Suprapubic skin (tissue), 4 donors: ENCODE results near the gene PHACTR1. TPM values are rescaled to one million over a fixed set of nuclear protein-coding genes. Genes with fewer than 3 reads are reported as not detected.
"Not testable (repeated sequence)": the region's sequence is repeated elsewhere in the genome, so short reads cannot be mapped to it uniquely, and the experiment has no call there.

Experiments
- DNase-seq, 2 donors: peaks; one replicate each; pipeline ENCODE4 v3.0.0-alpha.2; 2019; ENCODE audit warnings: low spot score in 2 of 2
- H3K27ac ChIP-seq: fragments of 200-600 bp; sonication (generic); one replicate; pipeline ENCODE4 v1.5.1; 2019
- H3K27me3 ChIP-seq: fragments of 200-600 bp; sonication (generic); one replicate; pipeline ENCODE4 v1.5.1; 2019
- H3K36me3 ChIP-seq: fragments of 200-600 bp; sonication (generic); one replicate; pipeline ENCODE4 v1.5.1; 2019
- H3K4me1 ChIP-seq: fragments of 200-600 bp; sonication (generic); one replicate; pipeline ENCODE4 v1.5.1; 2019
- H3K4me3 ChIP-seq: fragments of 200-600 bp; sonication (generic); one replicate; pipeline ENCODE4 v1.5.1; 2019; ENCODE audit warnings: mild to moderate bottlenecking
- H3K9me3 ChIP-seq: fragments of 200-600 bp; sonication (generic); one replicate; pipeline ENCODE4 v1.5.1; 2019
- CTCF ChIP-seq, 2 donors: fragments of 200-600 bp in 1 of 2; fragments of 450-650 bp in 1 of 2; sonication (generic) in 1 of 2; IDR thresholded peaks; one replicate each; pipeline ENCODE4 v1.5.1; 2016 to 2019; ENCODE audit warnings: antibody characterized with exemption in 2 of 2, mild to moderate bottlenecking in 1 of 2, moderate library complexity in 1 of 2
- EP300 ChIP-seq: sonication (generic); formaldehyde crosslinking; IDR thresholded peaks from one replicate; pipeline ENCODE4 v1.6.1; 2017; ENCODE audit warnings: antibody characterized with exemption
- POLR2A ChIP-seq, 2 donors: fragments of 450-650 bp; IDR thresholded peaks; one replicate each; pipeline ENCODE4 v1.6.1; 2017; ENCODE audit warnings: antibody characterized with exemption in 2 of 2, mild to moderate bottlenecking in 2 of 2, moderate library complexity in 2 of 2
- POLR2AphosphoS5 ChIP-seq, 3 donors: sonication (generic); formaldehyde crosslinking; IDR thresholded peaks; one replicate each; pipeline ENCODE4 v1.6.1; 2017; ENCODE audit warnings: antibody characterized with exemption in 3 of 3
- WGBS: methylation state at CpG from one replicate; pipeline ENCODE4 v1.1.5; 2018; 5-methylcytosine and 5-hydroxymethylcytosine counted together
- total RNA-seq, 4 donors: library from RNA; depleted of rRNA; stranded (reverse); fragments of >200 nt; gene quantifications; one replicate each; pipeline ENCODE4 v1.1.0, GENCODE V29; 2016

PHACTR1 gene
- total RNA-seq, 4 donors from 2014 or later: 4.0 to 8.2 (median 6.4) TPM

- TF ChIP-seq CTCF (IDR thresholded peaks at IDR 0.05): no peak
- no peak for TF ChIP-seq POLR2A (IDR thresholded peaks at IDR 0.05)
- no peak for TF ChIP-seq POLR2AphosphoS5 (IDR thresholded peaks at IDR 0.05)
- TF ChIP-seq EP300: no peak
- DNase-seq: no peak
- H3K9me3 ChIP-seq: no peaks in the 10 kb centered on the region
- WGBS: 81% methylated on average over 7 of the region's 7 CpGs
- H3K36me3 ChIP-seq: no peaks in the 10 kb centered on the region
- H3K27me3 ChIP-seq: peaks cover 62% of the 10 kb centered on the region
- H3K4me1 ChIP-seq: no peaks in the 10 kb centered on the region
- no peak overlapping the region for H3K4me3 ChIP-seq
- no peak overlapping the region for H3K27ac ChIP-seq
Measured at GRCh38 chr6:12720310-12720709, 3.7 kb downstream of the PHACTR1 start.

DNA sequence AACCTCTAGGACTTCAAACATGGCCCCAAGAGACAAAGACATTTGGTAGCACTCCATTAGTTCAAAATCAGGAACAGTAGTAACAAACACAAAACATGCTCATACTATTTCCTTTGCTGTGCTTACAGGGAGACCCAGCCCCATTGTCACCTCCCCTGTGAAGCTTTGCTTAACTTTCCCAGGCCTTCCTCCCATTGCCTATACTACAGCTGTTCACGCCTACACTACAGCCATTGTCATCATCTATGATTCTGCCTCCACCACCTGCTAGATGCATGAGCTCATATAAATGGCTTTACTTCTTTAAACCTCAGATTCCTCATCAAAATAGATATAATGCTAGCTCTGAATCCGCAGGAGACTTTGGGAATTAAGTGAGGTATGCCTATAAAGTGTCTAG lies 8.7 kb downstream of the PHACTR1 start:
- H3K36me3 ChIP-seq: no peaks in the 10 kb centered on the region
- no peaks in the 10 kb centered on the region for H3K9me3 ChIP-seq
- H3K27ac ChIP-seq: no peak overlapping the region
- no peaks in the 10 kb centered on the region for H3K4me1 ChIP-seq
- TF ChIP-seq POLR2A (IDR thresholded peaks at IDR 0.05): no peak
- no peak for TF ChIP-seq POLR2AphosphoS5 (IDR thresholded peaks at IDR 0.05)
- TF ChIP-seq EP300: no peak
- TF ChIP-seq CTCF (IDR thresholded peaks at IDR 0.05): no peak
- DNase-seq: no peak
- no peak overlapping the region for H3K4me3 ChIP-seq
- 91% methylated on average over 2 of the region's 2 CpGs for WGBS
- H3K27me3 ChIP-seq: peaks cover 16% of the 10 kb centered on the region

DNA sequence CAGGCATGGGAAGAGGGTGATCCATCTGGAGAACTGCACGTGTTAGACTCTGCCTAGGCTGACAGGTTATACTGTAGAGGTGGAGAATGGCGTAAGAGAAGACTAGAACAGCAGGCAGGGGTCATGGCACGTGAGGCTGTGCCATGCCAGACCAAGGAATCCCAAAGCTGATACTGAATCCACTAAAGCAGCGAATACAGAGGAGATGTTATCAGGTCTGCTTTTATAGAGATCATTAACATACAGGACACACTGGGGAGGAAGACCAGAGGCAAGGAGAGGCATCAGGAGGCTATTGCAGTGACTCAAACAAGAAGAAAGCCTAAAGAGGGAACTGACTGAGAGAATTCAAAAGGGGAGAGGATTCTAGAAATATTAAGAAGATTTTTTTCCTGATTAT lies 12.9 kb downstream of the PHACTR1 start:
- Histone ChIP-seq H3K4me3 (no peak overlapping the region), H3K27me3 (peaks cover 4% of the 10 kb centered on the region), H3K4me1 (no peaks in the 10 kb centered on the region), H3K36me3 (no peaks in the 10 kb centered on the region), H3K9me3 (no peaks in the 10 kb centered on the region), H3K27ac (no peak overlapping the region)
- DNase-seq: no peak
- TF ChIP-seq CTCF (IDR thresholded peaks at IDR 0.05) (no peak), POLR2A (IDR thresholded peaks at IDR 0.05) (no peak)
- WGBS: 56% methylated on average over 4 of the region's 4 CpGs

DNA sequence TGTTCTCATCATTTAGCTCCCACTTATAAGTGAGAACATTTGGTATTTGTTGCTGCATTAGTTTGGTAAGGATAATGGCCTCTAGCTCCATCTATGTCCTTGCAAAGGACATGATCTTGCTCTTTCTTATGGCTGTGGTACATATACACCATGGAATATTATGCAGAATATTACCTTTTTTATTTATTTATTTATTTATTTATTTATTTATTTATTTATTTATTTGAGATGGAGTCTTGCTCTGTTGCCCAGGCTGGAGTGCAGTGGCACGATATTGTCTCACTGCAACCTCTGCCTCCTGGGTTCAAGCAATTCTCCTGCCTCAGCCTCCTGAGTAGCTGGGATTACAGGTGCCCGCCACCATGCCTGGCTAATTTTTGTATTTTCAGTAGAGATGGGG lies 14.2 kb downstream of the PHACTR1 start:
- H3K27ac ChIP-seq, DNase-seq: not testable (repeated sequence)
- 92% methylated on average over 2 of the region's 2 CpGs for WGBS

GRCh38 chr6:12733876-12734275 lies 17.3 kb downstream of the PHACTR1 start:
- TF ChIP-seq POLR2A (IDR thresholded peaks at IDR 0.05) (no peak), CTCF (IDR thresholded peaks at IDR 0.05) (no peak), POLR2AphosphoS5 (IDR thresholded peaks at IDR 0.05) (no peak), EP300 (no peak)
- 47% methylated on average over 6 of the region's 6 CpGs for WGBS
- no peaks in the 10 kb centered on the region for H3K9me3 ChIP-seq

More for the DNA sequence above, 14.2 kb downstream of the PHACTR1 start:
- not testable (repeated sequence) for H3K4me1 ChIP-seq, H3K9me3 ChIP-seq, H3K4me3 ChIP-seq, H3K36me3 ChIP-seq
- H3K27me3 ChIP-seq: peaks cover 10% of the 10 kb centered on the region

GRCh38 chr6:12735786-12736185 lies 19.2 kb downstream of the PHACTR1 start:
- Histone ChIP-seq H3K9me3 (no peaks in the 10 kb centered on the region), H3K4me1 (no peaks in the 10 kb centered on the region), H3K27me3 (peaks cover 6% of the 10 kb centered on the region), H3K27ac (no peak overlapping the region), H3K4me3 (no peak overlapping the region), H3K36me3 (no peaks in the 10 kb centered on the region)
- 26% methylated on average over 1 of the region's 1 CpG for WGBS
- TF ChIP-seq POLR2AphosphoS5 (IDR thresholded peaks at IDR 0.05) (no peak), CTCF (IDR thresholded peaks at IDR 0.05) (no peak), EP300 (no peak), POLR2A (IDR thresholded peaks at IDR 0.05) (no peak)
- DNase-seq: no peak

More at GRCh38 chr6:12733876-12734275, 17.3 kb downstream of the PHACTR1 start:
- H3K36me3 ChIP-seq: no peaks in the 10 kb centered on the region
- no peak overlapping the region for H3K4me3 ChIP-seq
- peaks cover 6% of the 10 kb centered on the region for H3K27me3 ChIP-seq
- H3K4me1 ChIP-seq: no peaks in the 10 kb centered on the region
- no peak overlapping the region for H3K27ac ChIP-seq
- no peak for DNase-seq
